ENCODE results near the gene NEDD4L. TPM values are rescaled to one million over a fixed set of nuclear protein-coding genes. Genes with fewer than 3 reads are reported as not detected.

NEDD4L gene
- total RNA-seq, 1 donor from 2014 or later: 32.6 TPM

DNA sequence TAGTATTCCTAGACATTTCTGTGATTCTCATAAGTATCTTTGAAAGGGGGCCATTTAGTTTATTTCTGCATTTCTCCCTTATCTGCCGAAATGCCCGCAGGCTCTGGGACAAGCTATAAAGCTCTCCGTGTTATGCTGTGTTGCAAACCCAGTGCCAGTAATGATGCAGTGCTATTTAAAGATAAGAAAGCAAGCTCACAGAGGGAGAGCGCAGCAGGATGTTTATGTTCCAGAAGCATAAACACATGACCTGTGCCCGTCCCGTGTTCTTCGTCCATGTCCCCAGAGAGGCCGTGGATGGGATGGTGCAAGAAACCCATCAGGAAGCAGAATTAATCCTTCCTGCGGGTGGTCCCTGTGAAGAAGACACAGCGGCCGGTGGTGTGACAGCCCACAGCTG lies 99.4 kb downstream of the NEDD4L start:
- Mint-ChIP-seq H3K36me3 (ENCODE audit: low read depth) (no peaks in the 10 kb centered on the region), H3K9me3 (no peaks in the 10 kb centered on the region), H3K27ac (no peak overlapping the region), H3K27me3 (no peaks in the 10 kb centered on the region), H3K4me3 (no peak overlapping the region), H3K4me1 (peaks cover 24% of the 10 kb centered on the region)
- CTCF ChIA-PET: no interaction called here
- no peak for ATAC-seq (ENCODE audit: low read depth)
- no peak for DNase-seq
- intact Hi-C loops (cut with micrococcal nuclease): no loop called here
- TF ChIP-seq, protein P1, sequence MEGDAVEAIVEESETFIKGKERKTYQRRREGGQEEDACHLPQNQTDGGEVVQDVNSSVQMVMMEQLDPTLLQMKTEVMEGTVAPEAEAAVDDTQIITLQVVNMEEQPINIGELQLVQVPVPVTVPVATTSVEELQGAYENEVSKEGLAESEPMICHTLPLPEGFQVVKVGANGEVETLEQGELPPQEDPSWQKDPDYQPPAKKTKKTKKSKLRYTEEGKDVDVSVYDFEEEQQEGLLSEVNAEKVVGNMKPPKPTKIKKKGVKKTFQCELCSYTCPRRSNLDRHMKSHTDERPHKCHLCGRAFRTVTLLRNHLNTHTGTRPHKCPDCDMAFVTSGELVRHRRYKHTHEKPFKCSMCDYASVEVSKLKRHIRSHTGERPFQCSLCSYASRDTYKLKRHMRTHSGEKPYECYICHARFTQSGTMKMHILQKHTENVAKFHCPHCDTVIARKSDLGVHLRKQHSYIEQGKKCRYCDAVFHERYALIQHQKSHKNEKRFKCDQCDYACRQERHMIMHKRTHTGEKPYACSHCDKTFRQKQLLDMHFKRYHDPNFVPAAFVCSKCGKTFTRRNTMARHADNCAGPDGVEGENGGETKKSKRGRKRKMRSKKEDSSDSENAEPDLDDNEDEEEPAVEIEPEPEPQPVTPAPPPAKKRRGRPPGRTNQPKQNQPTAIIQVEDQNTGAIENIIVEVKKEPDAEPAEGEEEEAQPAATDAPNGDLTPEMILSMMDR (IDR thresholded peaks at IDR 0.05): no peak
- POLR2A ChIA-PET: no interaction called here

DNA sequence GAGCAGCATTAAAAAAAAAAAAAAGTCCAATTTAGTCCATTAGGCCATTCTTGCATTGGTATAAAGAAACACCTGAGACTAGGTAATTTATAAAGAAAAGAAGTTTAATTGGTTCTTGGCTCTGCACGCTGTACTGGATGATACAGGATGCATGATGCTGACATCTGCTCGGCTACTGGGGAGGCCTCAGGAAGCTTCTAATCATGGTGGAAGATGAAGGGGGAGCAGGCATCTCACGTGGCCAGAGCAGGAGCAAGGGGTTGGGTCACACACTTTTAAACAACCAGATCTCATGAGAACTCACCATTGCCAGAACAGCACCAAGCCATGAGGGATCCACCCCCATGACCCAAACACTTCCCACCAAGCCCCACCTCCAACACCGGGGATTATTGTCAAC lies 100.1 kb downstream of the NEDD4L start:
- Mint-ChIP-seq H3K36me3 (ENCODE audit: low read depth) (no peaks in the 10 kb centered on the region), H3K27me3 (no peaks in the 10 kb centered on the region), H3K27ac (no peak overlapping the region), H3K4me3 (no peak overlapping the region), H3K4me1 (peaks cover 27% of the 10 kb centered on the region), H3K9me3 (no peaks in the 10 kb centered on the region)
- intact Hi-C loops (cut with micrococcal nuclease): no loop called here
- no peak for DNase-seq
- ATAC-seq (ENCODE audit: low read depth): no peak
- TF ChIP-seq, protein P1 (IDR thresholded peaks at IDR 0.05): no peak
- ChIA-PET CTCF (no interaction called here), POLR2A (no interaction called here)

DNA sequence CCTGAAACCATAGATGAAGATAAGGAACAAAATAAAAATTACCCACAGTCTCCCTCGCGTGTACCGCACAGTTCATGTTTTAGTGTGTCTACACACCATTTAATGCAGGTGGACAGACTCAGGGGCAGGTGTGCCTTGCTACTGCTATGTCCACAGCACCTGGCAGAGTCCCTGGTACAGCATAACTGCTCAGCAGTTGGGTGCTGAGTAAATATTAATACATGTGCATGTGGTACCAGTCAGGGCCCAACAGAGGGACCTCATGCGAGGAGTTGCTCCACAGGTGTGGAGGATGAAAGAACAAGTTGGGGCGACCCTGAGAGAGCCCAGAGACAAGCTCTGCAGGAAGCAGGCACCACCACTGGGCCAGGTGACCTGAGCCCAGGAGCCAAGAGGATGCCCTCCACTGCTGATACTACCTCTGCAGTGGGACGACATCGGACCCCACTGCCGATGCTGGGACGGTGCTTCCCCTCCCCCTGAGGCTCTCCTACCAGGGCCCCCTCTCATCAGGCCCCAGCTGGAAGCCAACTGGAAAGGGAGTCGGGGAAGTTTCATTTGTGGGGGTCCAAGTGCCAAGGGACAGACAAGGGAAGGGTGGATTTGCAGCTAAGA lies 100.8 kb downstream of the NEDD4L start:
- H3K9me3 Mint-ChIP-seq: no peaks in the 10 kb centered on the region
- no peak for DNase-seq
- peaks cover 27% of the 10 kb centered on the region for H3K4me1 Mint-ChIP-seq
- H3K27me3 Mint-ChIP-seq: no peaks in the 10 kb centered on the region
- TF ChIP-seq, protein P1 (IDR thresholded peaks at IDR 0.05): no peak
- intact Hi-C loops (cut with micrococcal nuclease): no loop called here
- POLR2A ChIA-PET: interaction anchor here (0.6 kb wide), 1 partner anchor 9 kb away, joined by 9 read pairs; no protein-coding TSS in a partner anchor
- CTCF ChIA-PET: interaction anchor here (2.2 kb wide), 1 partner anchor 9 kb away, joined by 7 read pairs; no protein-coding TSS in a partner anchor
- no peak overlapping the region for H3K27ac Mint-ChIP-seq
- no peaks in the 10 kb centered on the region for H3K36me3 Mint-ChIP-seq (ENCODE audit: low read depth)
- H3K4me3 Mint-ChIP-seq: no peak overlapping the region
- no peak for ATAC-seq (ENCODE audit: low read depth)

DNA sequence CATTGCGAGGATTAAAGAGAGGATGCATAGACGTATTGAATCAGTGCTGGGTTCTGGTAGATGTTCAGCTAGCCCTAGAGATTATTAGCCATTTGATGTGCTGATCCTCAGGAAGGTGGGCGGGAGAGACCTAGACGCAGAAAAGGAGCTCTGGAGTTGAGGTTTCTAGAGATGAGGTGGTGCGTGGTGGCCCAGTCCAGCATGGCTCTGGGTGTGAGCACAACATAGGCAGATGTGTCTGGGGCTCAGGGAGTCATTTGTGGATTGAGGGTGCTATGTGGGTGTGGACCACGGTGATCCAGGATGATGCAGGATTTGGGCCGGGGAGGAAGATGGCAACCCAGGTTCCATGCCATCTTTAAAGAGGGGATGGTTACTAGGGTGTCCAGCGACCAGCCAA lies 102.1 kb downstream of the NEDD4L start:
- intact Hi-C loops (cut with micrococcal nuclease): no loop called here
- Mint-ChIP-seq H3K36me3 (ENCODE audit: low read depth) (no peaks in the 10 kb centered on the region), H3K27ac (peak overlapping the region; percentile 50), H3K27me3 (no peaks in the 10 kb centered on the region), H3K4me1 (peaks cover 17% of the 10 kb centered on the region), H3K4me3 (no peak overlapping the region), H3K9me3 (no peaks in the 10 kb centered on the region)
- ATAC-seq (ENCODE audit: low read depth) (no peak), DNase-seq (no peak)
- TF ChIP-seq, protein P1 (IDR thresholded peaks at IDR 0.05): no peak
- ChIA-PET CTCF (interaction anchor here (2.2 kb wide), 1 partner anchor 11 kb away, joined by 7 read pairs; no protein-coding TSS in a partner anchor), POLR2A (interaction anchor here (0.6 kb wide), 1 partner anchor 388 kb away, joined by 3 read pairs; no protein-coding TSS in a partner anchor)

DNA sequence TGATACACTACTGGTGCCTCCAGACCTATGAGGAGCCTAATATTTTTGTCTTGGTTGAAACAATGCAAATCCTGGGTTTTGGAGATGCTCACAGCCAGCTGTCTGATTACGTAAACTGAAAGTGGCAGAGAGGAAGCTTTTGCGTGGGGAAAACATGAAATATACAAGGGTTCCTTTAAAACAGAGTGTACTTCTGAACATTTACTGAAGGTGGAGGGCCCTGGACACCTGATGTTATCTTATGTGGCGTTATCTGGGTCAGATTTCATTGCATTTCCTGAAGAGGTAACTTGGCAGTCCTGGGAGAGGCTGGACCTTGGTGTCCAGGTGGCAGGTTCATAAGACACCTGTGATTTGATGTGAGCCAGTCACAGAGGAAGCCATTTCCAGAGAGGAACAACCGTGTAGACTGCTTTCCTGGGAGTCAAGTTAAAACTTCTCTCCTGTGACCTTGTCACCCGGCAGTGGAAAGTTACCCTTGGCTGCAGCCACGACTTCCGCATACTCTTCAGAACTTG lies 105.0 kb downstream of the NEDD4L start:
- POLR2A ChIA-PET: interaction anchor here (0.5 to 1.8 kb wide), 4 partner anchors 12 to 518 kb away, joined by 3 to 5 read pairs (median 4); no protein-coding TSS in a partner anchor
- Mint-ChIP-seq H3K27ac (peak overlapping the region; percentile 73), H3K9me3 (no peaks in the 10 kb centered on the region), H3K4me3 (peak overlapping the region; percentile 67), H3K4me1 (peaks cover 17% of the 10 kb centered on the region), H3K27me3 (no peaks in the 10 kb centered on the region), H3K36me3 (ENCODE audit: low read depth) (no peaks in the 10 kb centered on the region)
- CTCF ChIA-PET: interaction anchor here (0.9 to 2.8 kb wide), 3 partner anchors 13 to 32 kb away, joined by 3 to 13 read pairs (median 3); no protein-coding TSS in a partner anchor
- intact Hi-C loops (cut with micrococcal nuclease): loop anchor here (1.0 kb wide), 2 partner anchors 10 to 31 kb away; no protein-coding TSS in a partner anchor
- TF ChIP-seq, protein P1 (IDR thresholded peaks at IDR 0.05): no peak
- DNase-seq: no peak
- ATAC-seq (ENCODE audit: low read depth): peak; percentile 88

All from activated B cell treated with CpG ODN at 0.5 μM for 24 hours (primary cell).